Lower leg skin (tissue), 4 donors: ENCODE data around the gene DNAH7. TPM values are rescaled to one million over a fixed set of nuclear protein-coding genes. Genes with fewer than 3 reads are reported as not detected.

ENCODE experiments used
- DNase-seq, 2 donors: peaks; one replicate each; pipeline ENCODE4 v3.0.0-alpha.2; 2019; ENCODE audit warnings: low spot score in 2 of 2
- H3K4me3 ChIP-seq: fragments of 200-600 bp; sonication (generic); 2 replicates; pipeline ENCODE4 v1.5.1; 2017; ENCODE audit warnings: mild to moderate bottlenecking, low read depth; ENCODE audit not compliant: poor library complexity, severe bottlenecking
- CTCF ChIP-seq, 3 donors: fragments of 450-650 bp; IDR thresholded peaks; one replicate each; pipeline ENCODE4 v1.5.1; 2016; ENCODE audit warnings: antibody characterized with exemption in 3 of 3, mild to moderate bottlenecking in 3 of 3, moderate library complexity in 2 of 3
- POLR2A ChIP-seq, 2 donors: fragments of 450-650 bp; IDR thresholded peaks; one replicate each; pipeline ENCODE4 v1.6.1; 2016 to 2017; ENCODE audit warnings: antibody characterized with exemption in 2 of 2, mild to moderate bottlenecking in 1 of 2, moderate library complexity in 1 of 2
- WGBS, 2 donors: methylation state at CpG; one replicate each; pipeline ENCODE4 v1.1.5; 2018; 5-methylcytosine and 5-hydroxymethylcytosine counted together
- intact Hi-C: fragments of 100-400 bp; cut with DNase I; formaldehyde crosslinking; loops from one replicate; pipeline ENCODE4 v1.15.0; 2023; ENCODE audit warnings: low total_unique reads
- total RNA-seq, 4 donors: library from RNA; depleted of rRNA; stranded (reverse); fragments of >200 nt; gene quantifications; one replicate each; pipeline ENCODE4 v1.1.0, GENCODE V29; 2016

Gene DNAH7
- total RNA-seq, 4 donors from 2014 or later: 0.08 to 0.34 (median 0.17) TPM

- no peak for TF ChIP-seq CTCF (IDR thresholded peaks at IDR 0.05)
- TF ChIP-seq POLR2A (IDR thresholded peaks at IDR 0.05): no peak
- no peak for DNase-seq
- no peak overlapping the region for H3K4me3 ChIP-seq
- intact Hi-C loops: no loop called here
- WGBS, 2 donors: 85 to 92% methylated on average over 3 of the region's 3 CpGs
Observed at GRCh38 chr2:195823206-195823605, 245.4 kb downstream of the DNAH7 start.

GRCh38 chr2:195821566-195821932, 247.1 kb downstream of the DNAH7 start:
- no peak for TF ChIP-seq CTCF (IDR thresholded peaks at IDR 0.05)
- no peak for TF ChIP-seq POLR2A (IDR thresholded peaks at IDR 0.05)
- intact Hi-C loops: no loop called here
- no peak overlapping the region for H3K4me3 ChIP-seq
- DNase-seq: no peak
- 81 to 84% methylated on average over 5 of the region's 5 CpGs for WGBS, 2 donors

GRCh38 chr2:195820867-195821565, 247.6 kb downstream of the DNAH7 start:
- TF ChIP-seq POLR2A (IDR thresholded peaks at IDR 0.05): no peak
- TF ChIP-seq CTCF (IDR thresholded peaks at IDR 0.05): no peak
- 69 to 72% methylated on average over 3 of the region's 3 CpGs for WGBS, 2 donors
- intact Hi-C loops: no loop called here
- DNase-seq: no peak
- H3K4me3 ChIP-seq: no peak overlapping the region

GRCh38 chr2:195820373-195820772, 248.3 kb downstream of the DNAH7 start:
- H3K4me3 ChIP-seq: no peak overlapping the region
- TF ChIP-seq CTCF (IDR thresholded peaks at IDR 0.05) (no peak), POLR2A (IDR thresholded peaks at IDR 0.05) (no peak)
- 87% methylated on average over 3 of the region's 3 CpGs for WGBS, 2 donors
- DNase-seq: no peak
- intact Hi-C loops: no loop called here

GRCh38 chr2:195819276-195819675, 249.4 kb downstream of the DNAH7 start:
- TF ChIP-seq POLR2A (IDR thresholded peaks at IDR 0.05) (no peak), CTCF (IDR thresholded peaks at IDR 0.05) (no peak)
- WGBS, 2 donors: 70 to 75% methylated on average over 1 of the region's 1 CpG
- intact Hi-C loops: no loop called here
- H3K4me3 ChIP-seq: no peak overlapping the region
- no peak for DNase-seq

GRCh38 chr2:195818526-195818925, 250.1 kb downstream of the DNAH7 start:
- intact Hi-C loops: no loop called here
- no peak for DNase-seq
- 87 to 90% methylated on average over 3 of the region's 3 CpGs for WGBS, 2 donors
- H3K4me3 ChIP-seq: no peak overlapping the region
- TF ChIP-seq CTCF (IDR thresholded peaks at IDR 0.05) (no peak), POLR2A (IDR thresholded peaks at IDR 0.05) (no peak)
